ENCODE data around the gene CACNA1I.

CACNA1I gene

DNA sequence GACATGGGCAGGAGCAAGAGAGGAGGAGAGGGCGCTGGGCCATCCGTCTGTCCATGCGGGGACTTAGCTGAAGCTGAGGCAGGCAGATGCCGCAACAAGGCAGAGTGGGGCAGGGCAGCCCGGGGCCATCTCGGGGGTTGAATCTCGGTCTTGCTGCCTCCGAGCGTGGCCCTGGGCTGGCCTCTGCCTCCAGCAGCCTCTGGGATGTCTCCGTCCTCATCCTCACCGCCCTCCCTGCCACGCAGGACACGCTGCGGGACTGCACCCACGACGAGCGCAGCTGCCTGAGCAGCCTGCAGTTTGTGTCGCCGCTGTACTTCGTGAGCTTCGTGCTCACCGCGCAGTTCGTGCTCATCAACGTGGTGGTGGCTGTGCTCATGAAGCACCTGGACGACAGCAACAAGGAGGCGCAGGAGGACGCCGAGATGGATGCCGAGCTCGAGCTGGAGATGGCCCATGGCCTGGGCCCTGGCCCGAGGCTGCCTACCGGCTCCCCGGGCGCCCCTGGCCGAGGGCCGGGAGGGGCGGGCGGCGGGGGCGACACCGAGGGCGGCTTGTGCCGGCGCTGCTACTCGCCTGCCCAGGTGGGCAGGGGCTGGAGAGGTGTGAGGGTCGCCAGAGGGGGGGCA is 108.4 kb downstream of the CACNA1I start:
- no peak overlapping the region for H2AFZ ChIP-seq (ENCODE audit: low read depth, low read length, severe bottlenecking)
- H4K20me1 ChIP-seq (ENCODE audit: low read depth, low read length): no peaks in the 10 kb centered on the region
- H3K4me2 ChIP-seq (ENCODE audit: low read depth, low read length, poor library complexity, severe bottlenecking): no peak overlapping the region

DNA sequence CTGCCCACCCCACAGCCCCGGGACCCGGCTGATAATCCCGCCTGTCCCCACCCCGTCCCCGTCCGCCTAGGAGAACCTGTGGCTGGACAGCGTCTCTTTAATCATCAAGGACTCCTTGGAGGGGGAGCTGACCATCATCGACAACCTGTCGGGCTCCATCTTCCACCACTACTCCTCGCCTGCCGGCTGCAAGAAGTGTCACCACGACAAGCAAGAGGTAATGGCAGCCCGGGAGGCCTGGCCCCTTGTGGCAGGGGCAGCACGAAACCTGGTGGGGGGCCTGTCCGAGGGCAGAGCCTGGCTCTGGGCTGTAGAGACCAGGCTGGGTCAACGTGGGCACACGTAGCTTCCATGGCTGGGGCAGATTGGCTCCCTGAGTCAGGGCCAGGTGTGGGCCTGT is 109.1 kb downstream of the CACNA1I start:
- TF ChIP-seq, protein P1, sequence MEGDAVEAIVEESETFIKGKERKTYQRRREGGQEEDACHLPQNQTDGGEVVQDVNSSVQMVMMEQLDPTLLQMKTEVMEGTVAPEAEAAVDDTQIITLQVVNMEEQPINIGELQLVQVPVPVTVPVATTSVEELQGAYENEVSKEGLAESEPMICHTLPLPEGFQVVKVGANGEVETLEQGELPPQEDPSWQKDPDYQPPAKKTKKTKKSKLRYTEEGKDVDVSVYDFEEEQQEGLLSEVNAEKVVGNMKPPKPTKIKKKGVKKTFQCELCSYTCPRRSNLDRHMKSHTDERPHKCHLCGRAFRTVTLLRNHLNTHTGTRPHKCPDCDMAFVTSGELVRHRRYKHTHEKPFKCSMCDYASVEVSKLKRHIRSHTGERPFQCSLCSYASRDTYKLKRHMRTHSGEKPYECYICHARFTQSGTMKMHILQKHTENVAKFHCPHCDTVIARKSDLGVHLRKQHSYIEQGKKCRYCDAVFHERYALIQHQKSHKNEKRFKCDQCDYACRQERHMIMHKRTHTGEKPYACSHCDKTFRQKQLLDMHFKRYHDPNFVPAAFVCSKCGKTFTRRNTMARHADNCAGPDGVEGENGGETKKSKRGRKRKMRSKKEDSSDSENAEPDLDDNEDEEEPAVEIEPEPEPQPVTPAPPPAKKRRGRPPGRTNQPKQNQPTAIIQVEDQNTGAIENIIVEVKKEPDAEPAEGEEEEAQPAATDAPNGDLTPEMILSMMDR (IDR thresholded peaks at IDR 0.05; ENCODE audit: insufficient read depth, low read length, poor library complexity, severe bottlenecking): no peak
- Histone ChIP-seq H3F3A (ENCODE audit: insufficient read depth) (no peaks in the 10 kb centered on the region), H3K9ac (ENCODE audit: low read length) (no peak overlapping the region)

More for the DNA sequence above, 108.4 kb downstream of the CACNA1I start:
- Histone ChIP-seq H3K79me2 (ENCODE audit: insufficient read depth, low read length) (no peaks in the 10 kb centered on the region), H3K4me3 (ENCODE audit: insufficient read depth, low read length, poor library complexity, severe bottlenecking) (no peak overlapping the region), H3K27me3 (ENCODE audit: low read length) (no peaks in the 10 kb centered on the region), H3K36me3 (ENCODE audit: low read length) (no peaks in the 10 kb centered on the region), H3K9me2 (replicated peaks; ENCODE audit: insufficient read depth, low read length) (no peaks in the 10 kb centered on the region), H3K9me3 (ENCODE audit: insufficient read depth, low read length) (no peaks in the 10 kb centered on the region), H3F3A (ENCODE audit: insufficient read depth) (no peaks in the 10 kb centered on the region), H3K27ac (ENCODE audit: low read depth, low read length) (no peak overlapping the region), H3K9ac (ENCODE audit: low read length) (no peak overlapping the region)
- no peak for TF ChIP-seq EZH2phosphoT487 (conservative IDR thresholded peaks at IDR 0.05; ENCODE audit: low read length)
- TF ChIP-seq, protein P1 (IDR thresholded peaks at IDR 0.05; ENCODE audit: insufficient read depth, low read length, poor library complexity, severe bottlenecking): no peak

DNA sequence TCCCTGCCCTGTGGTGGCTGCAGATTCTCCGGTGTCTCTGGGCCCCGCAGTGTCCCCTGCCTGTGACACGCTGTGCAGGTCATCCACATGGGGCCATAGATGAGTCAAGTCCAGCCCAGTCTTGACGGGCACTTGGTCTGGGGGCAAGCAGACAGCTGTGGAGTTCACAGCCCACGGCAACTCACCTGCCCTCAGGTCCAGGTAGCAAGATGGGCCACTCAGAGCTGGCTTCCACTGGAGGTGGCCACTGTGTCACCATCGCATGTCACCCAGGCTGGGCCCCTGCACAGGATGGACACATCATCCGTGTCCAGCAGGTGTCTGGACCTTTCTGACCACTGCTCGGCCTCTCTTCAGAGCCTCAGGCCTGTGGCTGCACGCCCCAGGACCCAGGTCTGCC is 109.9 kb downstream of the CACNA1I start:
- H3K79me2 ChIP-seq (ENCODE audit: insufficient read depth, low read length): no peaks in the 10 kb centered on the region
- no peaks in the 10 kb centered on the region for H3K36me3 ChIP-seq (ENCODE audit: low read length)
- no peaks in the 10 kb centered on the region for H3K9me3 ChIP-seq (ENCODE audit: insufficient read depth, low read length)
- H3K4me3 ChIP-seq (ENCODE audit: insufficient read depth, low read length, poor library complexity, severe bottlenecking): no peak overlapping the region
- no peak overlapping the region for H3K9ac ChIP-seq (ENCODE audit: low read length)
- no peak overlapping the region for H2AFZ ChIP-seq (ENCODE audit: low read depth, low read length, severe bottlenecking)
- no peaks in the 10 kb centered on the region for H4K20me1 ChIP-seq (ENCODE audit: low read depth, low read length)
- H3K4me2 ChIP-seq (ENCODE audit: low read depth, low read length, poor library complexity, severe bottlenecking): no peak overlapping the region
- H3K9me2 ChIP-seq (replicated peaks; ENCODE audit: insufficient read depth, low read length): no peaks in the 10 kb centered on the region
- H3K27me3 ChIP-seq (ENCODE audit: low read length): no peaks in the 10 kb centered on the region
- no peak overlapping the region for H3K27ac ChIP-seq (ENCODE audit: low read depth, low read length)
- H3F3A ChIP-seq (ENCODE audit: insufficient read depth): no peaks in the 10 kb centered on the region
- TF ChIP-seq, protein P1 (IDR thresholded peaks at IDR 0.05; ENCODE audit: insufficient read depth, low read length, poor library complexity, severe bottlenecking): no peak
- TF ChIP-seq EZH2phosphoT487 (conservative IDR thresholded peaks at IDR 0.05; ENCODE audit: low read length): no peak

More for the DNA sequence above, 109.1 kb downstream of the CACNA1I start:
- Histone ChIP-seq H3K4me3 (ENCODE audit: insufficient read depth, low read length, poor library complexity, severe bottlenecking) (no peak overlapping the region), H3K36me3 (ENCODE audit: low read length) (no peaks in the 10 kb centered on the region), H3K79me2 (ENCODE audit: insufficient read depth, low read length) (no peaks in the 10 kb centered on the region), H3K9me2 (replicated peaks; ENCODE audit: insufficient read depth, low read length) (no peaks in the 10 kb centered on the region), H3K27ac (ENCODE audit: low read depth, low read length) (no peak overlapping the region), H3K4me2 (ENCODE audit: low read depth, low read length, poor library complexity, severe bottlenecking) (no peak overlapping the region), H2AFZ (ENCODE audit: low read depth, low read length, severe bottlenecking) (no peak overlapping the region), H3K9me3 (ENCODE audit: insufficient read depth, low read length) (no peaks in the 10 kb centered on the region), H3K27me3 (ENCODE audit: low read length) (no peaks in the 10 kb centered on the region), H4K20me1 (ENCODE audit: low read depth, low read length) (no peaks in the 10 kb centered on the region)

Measured in SU-DHL-6 (cell line).